Breast epithelium (tissue), 3 donors: Measurements from ENCODE around the gene FGD2.

ENCODE experiments used
- CTCF ChIP-seq, 3 donors: fragments of 450-650 bp; IDR thresholded peaks; one replicate each; pipeline ENCODE4 v1.5.1; 2016 to 2017; ENCODE audit warnings: antibody characterized with exemption in 3 of 3, mild to moderate bottlenecking in 3 of 3, moderate library complexity in 3 of 3
- POLR2A ChIP-seq: fragments of 450-650 bp; IDR thresholded peaks from one replicate; pipeline ENCODE4 v1.6.1; 2016; ENCODE audit warnings: antibody characterized with exemption, mild to moderate bottlenecking, moderate library complexity

GRCh38 chr6:36967301-36967700 is 38.2 kb upstream of the FGD2 start:
- TF ChIP-seq CTCF (IDR thresholded peaks at IDR 0.05): no peak
- no peak for TF ChIP-seq POLR2A
